GM21515 (cell line): ENCODE measurements around the gene LST1.

Experiments
- ATAC-seq: cut with Tn5 transposase; IDR thresholded peaks from one replicate; pipeline ENCODE4 v1.9.1; 2021; ENCODE audit not compliant: unreplicated experiment

LST1 gene

GRCh38 chr6:31559958-31560696 is 25.9 kb upstream of the LST1 start:
- ATAC-seq: peak; percentile 63

GRCh38 chr6:31560697-31561058 is 25.4 kb upstream of the LST1 start:
- ATAC-seq: no peak

- no peak for ATAC-seq
These were observed 18.3 kb upstream of the LST1 start for GRCh38 chr6:31567531-31568370.

GRCh38 chr6:31568537-31568961 is 17.5 kb upstream of the LST1 start:
- ATAC-seq: peak; percentile 59

GRCh38 chr6:31569861-31570536 is 16.1 kb upstream of the LST1 start:
- no peak for ATAC-seq

- peak; percentile 35 for ATAC-seq
These were observed 13.8 kb upstream of the LST1 start, which contains the start of gene LTA for GRCh38 chr6:31572041-31572911. LTA (plus strand) TSS chr6:31572289; CDS start chr6:31572743, 454 bp downstream.

GRCh38 chr6:31573239-31574105 is 12.6 kb upstream of the LST1 start:
- ATAC-seq: no peak

GRCh38 chr6:31574106-31575061 is 11.7 kb upstream of the LST1 start:
- no peak for ATAC-seq

GRCh38 chr6:31575335-31575901 is 10.7 kb upstream of the LST1 start, which contains the start of gene TNF:
TNF (plus strand) TSS chr6:31575565; CDS start chr6:31575742, 177 bp downstream.
- no peak for ATAC-seq

- no peak for ATAC-seq
These were observed 10.0 kb upstream of the LST1 start for GRCh38 chr6:31575952-31576685.

- no peak for ATAC-seq
These were observed 9.0 kb upstream of the LST1 start for GRCh38 chr6:31576897-31577578.

- ATAC-seq: no peak
These were observed 8.5 kb upstream of the LST1 start for GRCh38 chr6:31577579-31577966.

GRCh38 chr6:31578184-31579118 is 7.6 kb upstream of the LST1 start:
- no peak for ATAC-seq

GRCh38 chr6:31579119-31579505 is 7.0 kb upstream of the LST1 start:
- no peak for ATAC-seq

GRCh38 chr6:31579546-31580437 is 6.3 kb upstream of the LST1 start:
- no peak for ATAC-seq
